Suprapubic skin (tissue), 4 donors: ENCODE measurements around the gene TXN2. TPM values are rescaled to one million over a fixed set of nuclear protein-coding genes. Genes with fewer than 3 reads are reported as not detected.

Experiments
- DNase-seq, 2 donors: peaks; one replicate each; pipeline ENCODE4 v3.0.0-alpha.2; 2019; ENCODE audit warnings: low spot score in 2 of 2
- H3K27ac ChIP-seq: fragments of 200-600 bp; sonication (generic); one replicate; pipeline ENCODE4 v1.5.1; 2019
- H3K27me3 ChIP-seq: fragments of 200-600 bp; sonication (generic); one replicate; pipeline ENCODE4 v1.5.1; 2019
- H3K36me3 ChIP-seq: fragments of 200-600 bp; sonication (generic); one replicate; pipeline ENCODE4 v1.5.1; 2019
- H3K4me1 ChIP-seq: fragments of 200-600 bp; sonication (generic); one replicate; pipeline ENCODE4 v1.5.1; 2019
- H3K4me3 ChIP-seq: fragments of 200-600 bp; sonication (generic); one replicate; pipeline ENCODE4 v1.5.1; 2019; ENCODE audit warnings: mild to moderate bottlenecking
- H3K9me3 ChIP-seq: fragments of 200-600 bp; sonication (generic); one replicate; pipeline ENCODE4 v1.5.1; 2019
- CTCF ChIP-seq, 2 donors: fragments of 200-600 bp in 1 of 2; fragments of 450-650 bp in 1 of 2; sonication (generic) in 1 of 2; IDR thresholded peaks; one replicate each; pipeline ENCODE4 v1.5.1; 2016 to 2019; ENCODE audit warnings: antibody characterized with exemption in 2 of 2, mild to moderate bottlenecking in 1 of 2, moderate library complexity in 1 of 2
- EP300 ChIP-seq: sonication (generic); formaldehyde crosslinking; IDR thresholded peaks from one replicate; pipeline ENCODE4 v1.6.1; 2017; ENCODE audit warnings: antibody characterized with exemption
- POLR2A ChIP-seq, 2 donors: fragments of 450-650 bp; IDR thresholded peaks; one replicate each; pipeline ENCODE4 v1.6.1; 2017; ENCODE audit warnings: antibody characterized with exemption in 2 of 2, mild to moderate bottlenecking in 2 of 2, moderate library complexity in 2 of 2
- POLR2AphosphoS5 ChIP-seq, 3 donors: sonication (generic); formaldehyde crosslinking; IDR thresholded peaks; one replicate each; pipeline ENCODE4 v1.6.1; 2017; ENCODE audit warnings: antibody characterized with exemption in 3 of 3
- WGBS: methylation state at CpG from one replicate; pipeline ENCODE4 v1.1.5; 2018; 5-methylcytosine and 5-hydroxymethylcytosine counted together
- total RNA-seq, 4 donors: library from RNA; depleted of rRNA; stranded (reverse); fragments of >200 nt; gene quantifications; one replicate each; pipeline ENCODE4 v1.1.0, GENCODE V29; 2016

The TXN2 gene
- total RNA-seq, 4 donors from 2014 or later: 50.7 to 73.5 (median 61.3) TPM

DNA sequence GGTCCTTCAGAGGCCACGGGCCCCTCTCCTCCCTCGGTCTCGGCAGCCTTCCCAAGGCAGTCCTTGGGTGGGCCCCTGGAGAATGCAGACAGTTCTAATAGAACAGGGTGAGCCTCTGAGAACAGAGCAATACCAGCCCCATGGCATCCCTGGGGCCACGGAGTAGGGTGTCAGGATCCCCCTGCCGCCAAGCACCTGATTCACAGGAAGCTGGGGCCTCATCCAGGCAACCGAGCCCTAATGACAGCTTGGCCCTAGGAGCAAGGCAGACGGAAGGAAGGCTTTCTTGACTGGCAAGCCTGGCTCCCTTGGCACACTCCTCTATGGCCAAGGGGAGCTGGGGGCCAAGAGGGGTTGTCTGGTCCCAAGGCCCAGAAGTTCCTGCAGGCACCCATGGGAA is 15.2 kb downstream of the TXN2 start:
- Histone ChIP-seq H3K4me3 (no peak overlapping the region), H3K27me3 (no peaks in the 10 kb centered on the region), H3K4me1 (peaks cover 67% of the 10 kb centered on the region), H3K27ac (peak overlapping the region; percentile 80), H3K36me3 (peaks cover 14% of the 10 kb centered on the region), H3K9me3 (no peaks in the 10 kb centered on the region)
- DNase-seq: no peak
- 70% methylated on average over 5 of the region's 7 CpGs for WGBS
- TF ChIP-seq POLR2AphosphoS5 (IDR thresholded peaks at IDR 0.05): no peak
- TF ChIP-seq CTCF (IDR thresholded peaks at IDR 0.05): no peak
- no peak for TF ChIP-seq EP300
- TF ChIP-seq POLR2A (IDR thresholded peaks at IDR 0.05): no peak

DNA sequence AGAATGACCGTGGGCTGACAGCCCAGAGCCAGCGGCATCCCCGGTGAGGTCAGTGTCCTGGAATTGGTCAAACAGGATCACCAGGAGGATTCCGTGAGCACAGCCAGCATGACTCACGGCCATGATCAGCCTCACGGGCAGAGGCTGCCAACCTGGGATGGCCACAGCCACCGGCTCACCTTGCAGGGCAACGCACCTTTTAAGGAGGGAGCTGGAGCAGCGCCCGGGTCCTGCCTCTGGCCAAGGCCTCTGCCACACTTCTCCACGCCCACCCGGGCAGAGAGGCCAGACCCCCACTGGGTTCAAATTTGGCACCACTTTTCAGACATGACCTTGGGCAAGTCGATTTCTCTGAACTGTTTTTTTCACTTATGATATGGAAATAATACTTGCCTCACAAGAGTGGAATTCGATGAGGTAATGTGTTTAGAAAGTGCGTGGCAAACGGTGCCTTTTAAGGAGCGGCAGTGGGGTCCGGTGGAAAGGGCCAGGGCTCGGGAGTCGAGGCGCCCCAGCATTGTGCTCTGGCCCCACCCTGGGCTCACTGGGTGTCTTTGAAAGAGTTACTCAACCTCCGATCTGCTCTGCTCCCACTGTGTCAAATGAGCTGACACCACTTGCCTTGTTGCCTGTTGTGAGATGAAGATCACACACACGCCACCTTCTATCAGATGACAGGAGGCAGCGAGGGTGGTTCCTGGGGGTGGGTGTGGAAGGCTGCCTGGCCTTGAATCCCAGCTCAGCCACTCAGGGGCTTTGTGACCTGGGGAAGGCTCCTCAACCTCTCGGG is 16.0 kb downstream of the TXN2 start:
- peaks cover 58% of the 10 kb centered on the region for H3K4me1 ChIP-seq
- no peaks in the 10 kb centered on the region for H3K27me3 ChIP-seq
- H3K9me3 ChIP-seq: no peaks in the 10 kb centered on the region
- H3K36me3 ChIP-seq: peaks cover 9% of the 10 kb centered on the region
- no peak overlapping the region for H3K4me3 ChIP-seq
- H3K27ac ChIP-seq: peak overlapping the region; percentile 80
- DNase-seq: no peak
- TF ChIP-seq POLR2AphosphoS5 (IDR thresholded peaks at IDR 0.05) (peak in 1 of 3 donors; percentile 62), CTCF (IDR thresholded peaks at IDR 0.05) (no peak)
- 47% methylated on average over 19 of the region's 25 CpGs for WGBS

DNA sequence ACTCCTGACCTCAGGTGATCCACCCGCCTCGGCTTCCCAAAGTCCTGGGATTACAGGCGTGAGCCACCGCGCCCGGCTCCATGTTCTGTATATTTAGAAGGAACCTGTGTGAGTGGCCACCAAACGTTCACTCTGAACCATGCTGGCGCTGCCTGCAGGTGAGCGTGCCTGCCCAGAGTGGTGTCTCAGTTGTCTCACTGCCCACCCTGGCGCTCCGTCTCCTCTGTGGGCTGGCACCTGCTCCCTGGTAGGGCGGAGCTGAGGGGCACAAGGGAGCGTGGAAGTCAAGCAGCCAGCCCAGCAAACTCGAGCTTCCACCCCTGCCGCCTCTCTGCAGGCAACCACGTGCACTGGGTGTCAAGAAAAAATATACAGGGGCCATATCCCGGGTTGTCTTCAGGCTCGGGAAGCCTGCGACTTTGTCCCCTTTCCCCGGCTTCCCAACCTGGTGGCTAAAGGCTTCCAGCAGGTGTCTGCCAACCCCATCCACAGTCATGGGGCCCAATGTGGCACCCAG is 16.7 kb downstream of the TXN2 start:
- H3K4me3 ChIP-seq: no peak overlapping the region
- H3K36me3 ChIP-seq: peaks cover 9% of the 10 kb centered on the region
- no peaks in the 10 kb centered on the region for H3K27me3 ChIP-seq
- no peak for TF ChIP-seq POLR2A (IDR thresholded peaks at IDR 0.05)
- TF ChIP-seq EP300: no peak
- no peak for TF ChIP-seq POLR2AphosphoS5 (IDR thresholded peaks at IDR 0.05)
- no peak for TF ChIP-seq CTCF (IDR thresholded peaks at IDR 0.05)
- no peaks in the 10 kb centered on the region for H3K9me3 ChIP-seq
- DNase-seq: no peak
- 64% methylated on average over 20 of the region's 20 CpGs for WGBS
- H3K4me1 ChIP-seq: peaks cover 52% of the 10 kb centered on the region
- H3K27ac ChIP-seq: peak overlapping the region; percentile 80

- H3K9me3 ChIP-seq: no peaks in the 10 kb centered on the region
- 81% methylated on average over 7 of the region's 17 CpGs for WGBS
- TF ChIP-seq POLR2AphosphoS5 (IDR thresholded peaks at IDR 0.05) (peak in 1 of 3 donors; percentile 52), POLR2A (IDR thresholded peaks at IDR 0.05) (no peak)
- peak overlapping the region; percentile 80 for H3K27ac ChIP-seq
- H3K27me3 ChIP-seq: no peaks in the 10 kb centered on the region
- no peak overlapping the region for H3K4me3 ChIP-seq
- peaks cover 49% of the 10 kb centered on the region for H3K4me1 ChIP-seq
- peaks cover 9% of the 10 kb centered on the region for H3K36me3 ChIP-seq
- no peak for DNase-seq
Observed at GRCh38 chr22:36463783-36464184, 17.7 kb downstream of the TXN2 start.

- DNase-seq: no peak
- no peaks in the 10 kb centered on the region for H3K9me3 ChIP-seq
- peaks cover 4% of the 10 kb centered on the region for H3K36me3 ChIP-seq
- TF ChIP-seq CTCF (IDR thresholded peaks at IDR 0.05): no peak
- no peak for TF ChIP-seq EP300
- H3K4me1 ChIP-seq: peaks cover 35% of the 10 kb centered on the region
- no peaks in the 10 kb centered on the region for H3K27me3 ChIP-seq
- peak overlapping the region; percentile 50 for H3K27ac ChIP-seq
- WGBS: 65% methylated on average over 10 of the region's 16 CpGs
- no peak overlapping the region for H3K4me3 ChIP-seq
Observed at GRCh38 chr22:36461665-36462649, 19.5 kb downstream of the TXN2 start.
